GM12878 (cell line): Measurements from ENCODE around the gene USP25. TPM values are rescaled to one million over a fixed set of nuclear protein-coding genes. Genes with fewer than 3 reads are reported as not detected.

ENCODE experiments used
- ATAC-seq: fragments of 200-7000 bp; cut with Tn5 transposase; 3 replicates; pipeline ENCODE4 v1.9.1; 2020; ENCODE audit warnings: mild to moderate bottlenecking, moderate library complexity
- BruUV-seq: library from RNA; stranded (reverse); fragments of 400-500 nt; replicated peaks from 2 replicates; lab custom pipeline; 2021; lab: Mats Ljungman, UMichigan
- CTCF ChIA-PET: fragments of 300-600 bp; sonication (Branson Sonifier 250); formaldehyde crosslinking; extraction: SDS; loops from one replicate; lab custom pipeline; 2021; ENCODE audit warnings: inconsistent platforms; lab: Yijun Ruan, JAX
- POLR2A ChIA-PET: fragments of 350-600 bp; formaldehyde crosslinking; extraction: SDS; loops from one replicate; lab custom pipeline; 2021; ENCODE audit warnings: inconsistent platforms; lab: Charles Lee
- RAD21 ChIA-PET: fragments of 300-600 bp; sonication (Branson Sonifier 250); formaldehyde crosslinking; loops from one replicate; lab custom pipeline; 2023; ENCODE audit warnings: antibody characterized with exemption; ENCODE audit not compliant: unreplicated experiment; lab: Charles Lee
- SMC1A ChIA-PET: fragments of 300-600 bp; sonication (Branson Sonifier 250); formaldehyde crosslinking; loops from one replicate; lab custom pipeline; 2023; ENCODE audit not compliant: unreplicated experiment, uncharacterized antibody; lab: Charles Lee
- DNase-seq: peaks from one replicate; pipeline ENCODE4 v3.0.0-alpha.2; 2011; ENCODE audit warnings: low read depth, low spot score
- FAIRE-seq: peaks from 3 replicates; lab custom pipeline; 2011; peaks lifted over from hg19 to GRCh38; lab: Jason Lieb, UNC
- H2AFZ ChIP-seq: 2 replicates; pipeline ENCODE4 v1.6.0; 2011; ENCODE audit warnings: low read depth, low read length, control low read depth; ENCODE audit not compliant: control insufficient read depth
- H3K27ac ChIP-seq: 2 replicates; pipeline ENCODE4 v1.5.1; 2011; ENCODE audit warnings: control low read depth; ENCODE audit not compliant: control insufficient read depth, insufficient read depth
- H3K27me3 ChIP-seq, 2 experiments: replicated peaks in 1 of 2; 2 replicates each; pipeline versions ENCODE4 v1.6.0 to v1.6.1; 2011; ENCODE audit warnings: low read length in 1 of 2; ENCODE audit not compliant: control insufficient read depth in 2 of 2, insufficient read depth in 2 of 2
- H3K36me3 ChIP-seq, 2 experiments: 2 replicates each; pipeline ENCODE4 v1.5.1; 2011; ENCODE audit warnings: low read length in 1 of 2; ENCODE audit not compliant: control insufficient read depth in 2 of 2, insufficient read depth in 2 of 2
- H3K4me1 ChIP-seq: 2 replicates; pipeline ENCODE4 v1.6.1; 2011; ENCODE audit warnings: mild to moderate bottlenecking, low read length, moderate library complexity, mixed read lengths; ENCODE audit not compliant: control insufficient read depth, insufficient read depth
- H3K4me2 ChIP-seq: 2 replicates; pipeline ENCODE4 v1.6.0; 2011; ENCODE audit warnings: control low read depth; ENCODE audit not compliant: control insufficient read depth, insufficient read depth
- H3K4me3 ChIP-seq: fragments of 200-600 bp; sonication (generic); 2 replicates; pipeline ENCODE4 v1.5.1; 2016
- H3K79me2 ChIP-seq: 2 replicates; pipeline ENCODE4 v1.6.0; 2011; ENCODE audit warnings: low read length; ENCODE audit not compliant: control insufficient read depth, insufficient read depth
- H3K9ac ChIP-seq: 2 replicates; pipeline ENCODE4 v1.8.0; 2011; ENCODE audit warnings: low read length, control low read depth, mixed read lengths; ENCODE audit not compliant: control insufficient read depth, insufficient read depth
- H3K9me3 ChIP-seq: replicated peaks from 3 replicates; pipeline ENCODE4 v1.5.1; 2011; ENCODE audit warnings: mild to moderate bottlenecking, low read length; ENCODE audit not compliant: control insufficient read depth, insufficient read depth
- H4K20me1 ChIP-seq: 2 replicates; pipeline ENCODE4 v1.6.0; 2011; ENCODE audit not compliant: control insufficient read depth, insufficient read depth
- FOXK2 ChIP-seq: fragments of 450-650 bp; IDR thresholded peaks from 2 replicates; pipeline ENCODE4 v1.6.1; 2017; ENCODE audit warnings: mild to moderate bottlenecking, moderate library complexity
- FOXM1 ChIP-seq: IDR thresholded peaks from 2 replicates; pipeline ENCODE4 v1.6.1; 2012; ENCODE audit warnings: low read depth, mild to moderate bottlenecking, inconsistent platforms, low read length, moderate library complexity
- NBN ChIP-seq: fragments of 450-650 bp; IDR thresholded peaks from 2 replicates; pipeline ENCODE4 v1.6.1; 2016
- RB1 ChIP-seq: fragments of 450-650 bp; formaldehyde crosslinking; IDR thresholded peaks from 2 replicates; pipeline ENCODE4 v1.6.1; 2017; ENCODE audit warnings: mild to moderate bottlenecking, borderline replicate concordance
- SREBF2 ChIP-seq: IDR thresholded peaks from 2 replicates; pipeline ENCODE4 v1.6.1; 2012; ENCODE audit warnings: mild to moderate bottlenecking, low read length
- TAF1 ChIP-seq: IDR thresholded peaks from 2 replicates; pipeline ENCODE4 v1.6.1; 2011; ENCODE audit warnings: mild to moderate bottlenecking, low read depth, low read length, borderline replicate concordance
- ZBED1 ChIP-seq: IDR thresholded peaks from 2 replicates; pipeline ENCODE4 v1.6.1; 2016; ENCODE audit warnings: borderline replicate concordance
- WGBS: methylation state at CpG from one replicate; pipeline ENCODE4 v1.1.6; 2016; ENCODE audit warnings: low lambda C conversion rate; ENCODE audit not compliant: insufficient replicate concordance, insufficient coverage; ENCODE audit errors: missing lambda C conversion rate; 5-methylcytosine and 5-hydroxymethylcytosine counted together
- in situ Hi-C: fragments of 300-500 bp; cut with MboI; formaldehyde crosslinking; loops from 9 replicates; pipeline ENCODE4 v1.14.3; 2018; ENCODE audit warnings: mixed read lengths
- intact Hi-C: fragments of 100-400 bp; cut with micrococcal nuclease; formaldehyde crosslinking; loops from one replicate; pipeline ENCODE4 v1.14.2; 2022; ENCODE audit not compliant: unreplicated experiment
- polyA plus RNA-seq, 11 experiments: library from polyadenylated mRNA; depleted of rRNA in 4 of 11; unstranded in 6 of 11; stranded (reverse) in 5 of 11; fragments of >200 nt; fragmentation: Nextera tagmentation in 4 of 11; fragmentation: Illumina TruSeq in 1 of 11; extraction: Ambion mirVana in 4 of 11; extraction: Trizol in 1 of 11; gene quantifications; 1 replicate in 1 of 11; 2 replicates in 10 of 11; pipeline versions ENCODE4 v1.2.1 to v1.2.3, GENCODE V29; 2011 to 2016; ENCODE audit warnings: inconsistent platforms in 2 of 11, missing spikeins in 2 of 11, low read depth in 1 of 11
- total RNA-seq, 4 experiments: library from RNA; depleted of rRNA in 3 of 4; stranded (reverse); fragments of >200 nt in 3 of 4; fragmentation: Illumina TruSeq in 1 of 4; extraction: Trizol in 1 of 4; gene quantifications; 2 replicates each; pipeline versions ENCODE4 v1.2.1 to v1.2.3, GENCODE V29; 2013 to 2021
- TF ChIP-seq, protein P1 (sequence below): IDR thresholded peaks from 2 replicates; pipeline ENCODE4 v1.6.1; 2011; ENCODE audit warnings: mild to moderate bottlenecking, low read depth, low read length, moderate library complexity; ENCODE audit not compliant: insufficient replicate concordance
- TF ChIP-seq, protein P2 (sequence below): fragments of 450-650 bp; IDR thresholded peaks from 2 replicates; pipeline ENCODE4 v1.6.1; 2017; ENCODE audit warnings: mild to moderate bottlenecking, low read depth, inconsistent platforms; ENCODE audit not compliant: poor library complexity, severe bottlenecking

Gene USP25
- total and polyA plus RNA-seq, 10 of the 15 experiments (the other 5 are each of a cell fraction or from before 2014, with no cell fraction given): 1.5 to 31.3 (median 23.4) TPM

- WGBS: 88% methylated on average over 3 of the region's 3 CpGs
- DNase-seq (no peak), ATAC-seq (no peak), FAIRE-seq (no peak)
- Histone ChIP-seq H3K9me3 (no peaks in the 10 kb centered on the region), H3K4me1 (0 out of 2 replicates have a peak, but pooled peaks cover 3% of the 10 kb centered on the region), H2AFZ (no peak overlapping the region), H4K20me1 (no peaks in the 10 kb centered on the region), H3K36me3 (no peaks in the 10 kb centered on the region), H3K9ac (no peak overlapping the region), H3K27ac (no peak overlapping the region), H3K4me3 (no peak overlapping the region), H3K4me2 (no peak overlapping the region), H3K27me3 (peaks cover 0 to 2% of the 10 kb centered on the region in 2 experiments; a peak in 1 of 4 replicates), H3K79me2 (peaks cover 28% of the 10 kb centered on the region)
- CTCF ChIA-PET: interaction anchor here (1.3 to 1.4 kb wide), 2 partner anchors 98 to 141 kb away, joined by 3 to 10 read pairs; no protein-coding TSS in a partner anchor
- in situ Hi-C loops (loop anchor here (5.0 to 25.0 kb wide), 5 partner anchors 691 to 1884 kb away; partner anchors contain the start of genes BTG3 and HSPA13), intact Hi-C loops (no loop called here)
- POLR2A ChIA-PET: no interaction called here
- BruUV-seq: no TSS peak
- TF ChIP-seq FOXK2: no peak
- no peak for TF ChIP-seq NBN
- TF ChIP-seq, protein P1, sequence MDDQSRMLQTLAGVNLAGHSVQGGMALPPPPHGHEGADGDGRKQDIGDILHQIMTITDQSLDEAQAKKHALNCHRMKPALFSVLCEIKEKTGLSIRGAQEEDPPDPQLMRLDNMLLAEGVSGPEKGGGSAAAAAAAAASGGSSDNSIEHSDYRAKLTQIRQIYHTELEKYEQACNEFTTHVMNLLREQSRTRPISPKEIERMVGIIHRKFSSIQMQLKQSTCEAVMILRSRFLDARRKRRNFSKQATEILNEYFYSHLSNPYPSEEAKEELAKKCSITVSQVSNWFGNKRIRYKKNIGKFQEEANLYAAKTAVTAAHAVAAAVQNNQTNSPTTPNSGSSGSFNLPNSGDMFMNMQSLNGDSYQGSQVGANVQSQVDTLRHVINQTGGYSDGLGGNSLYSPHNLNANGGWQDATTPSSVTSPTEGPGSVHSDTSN: no peak
- TF ChIP-seq, protein P2, sequence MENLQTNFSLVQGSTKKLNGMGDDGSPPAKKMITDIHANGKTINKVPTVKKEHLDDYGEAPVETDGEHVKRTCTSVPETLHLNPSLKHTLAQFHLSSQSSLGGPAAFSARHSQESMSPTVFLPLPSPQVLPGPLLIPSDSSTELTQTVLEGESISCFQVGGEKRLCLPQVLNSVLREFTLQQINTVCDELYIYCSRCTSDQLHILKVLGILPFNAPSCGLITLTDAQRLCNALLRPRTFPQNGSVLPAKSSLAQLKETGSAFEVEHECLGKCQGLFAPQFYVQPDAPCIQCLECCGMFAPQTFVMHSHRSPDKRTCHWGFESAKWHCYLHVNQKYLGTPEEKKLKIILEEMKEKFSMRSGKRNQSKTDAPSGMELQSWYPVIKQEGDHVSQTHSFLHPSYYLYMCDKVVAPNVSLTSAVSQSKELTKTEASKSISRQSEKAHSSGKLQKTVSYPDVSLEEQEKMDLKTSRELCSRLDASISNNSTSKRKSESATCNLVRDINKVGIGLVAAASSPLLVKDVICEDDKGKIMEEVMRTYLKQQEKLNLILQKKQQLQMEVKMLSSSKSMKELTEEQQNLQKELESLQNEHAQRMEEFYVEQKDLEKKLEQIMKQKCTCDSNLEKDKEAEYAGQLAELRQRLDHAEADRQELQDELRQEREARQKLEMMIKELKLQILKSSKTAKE: no peak
- TF ChIP-seq SREBF2: no peak
- no peak for TF ChIP-seq TAF1
- no peak for TF ChIP-seq RB1
- TF ChIP-seq ZBED1: no peak
- TF ChIP-seq FOXM1: no peak
- SMC1A ChIA-PET: interaction anchor here (0.9 to 1.4 kb wide), 4 partner anchors 15 to 114 kb away, joined by 3 read pairs; no protein-coding TSS in a partner anchor
- RAD21 ChIA-PET: interaction anchor here (1.0 kb wide), 1 partner anchor 9 kb away, joined by 3 read pairs; no protein-coding TSS in a partner anchor
These were observed 1.7 kb upstream of the USP25 start for GRCh38 chr21:15728046-15728445.
